ENCODE data around the gene NUTF2.

- TF ChIP-seq POLR2A (IDR thresholded peaks at IDR 0.05) (no peak), CTCF (IDR thresholded peaks at IDR 0.05) (no peak)
Observed at GRCh38 chr16:67801241-67801640, 45.5 kb upstream of the NUTF2 start.

Data from Peyer's patch (tissue), 4 donors.